NCI-H226 (cell line): ENCODE results near the gene OPN5.
A peak's percentile ranks its signal among the peaks of the same experiment; 100 is the strongest.
"Not testable (repeated sequence)": the region's sequence is repeated elsewhere in the genome, so short reads cannot be mapped to it uniquely, and the experiment has no call there.

Source experiments
- DNase-seq: peaks from one replicate; pipeline ENCODE4 v3.0.0-alpha.2; 2015

OPN5 gene, protein sequence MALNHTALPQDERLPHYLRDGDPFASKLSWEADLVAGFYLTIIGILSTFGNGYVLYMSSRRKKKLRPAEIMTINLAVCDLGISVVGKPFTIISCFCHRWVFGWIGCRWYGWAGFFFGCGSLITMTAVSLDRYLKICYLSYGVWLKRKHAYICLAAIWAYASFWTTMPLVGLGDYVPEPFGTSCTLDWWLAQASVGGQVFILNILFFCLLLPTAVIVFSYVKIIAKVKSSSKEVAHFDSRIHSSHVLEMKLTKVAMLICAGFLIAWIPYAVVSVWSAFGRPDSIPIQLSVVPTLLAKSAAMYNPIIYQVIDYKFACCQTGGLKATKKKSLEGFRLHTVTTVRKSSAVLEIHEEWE

DNA sequence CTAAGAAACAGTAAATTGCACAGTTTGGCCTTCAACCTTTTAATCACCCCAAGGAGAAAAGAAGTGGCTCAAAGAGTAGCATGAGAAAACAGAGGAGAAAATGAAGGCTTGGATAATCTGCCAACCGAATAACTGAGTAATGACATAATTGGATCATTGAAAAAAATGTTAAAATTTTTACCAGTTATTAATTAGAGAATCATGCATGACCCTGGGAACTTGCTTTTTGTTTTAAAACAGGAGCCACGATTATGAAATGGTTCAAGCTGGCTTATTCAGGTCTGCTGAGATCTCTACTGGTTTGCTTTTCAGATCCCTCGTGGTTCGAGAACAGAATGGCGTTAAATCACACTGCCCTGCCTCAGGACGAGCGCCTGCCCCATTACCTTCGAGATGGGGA lies at the start of gene OPN5:
TSS of gene OPN5 (plus strand) at position 301 of the 400 bp plus-strand sequence. CDS start at position 336, 35 bp downstream.
- DNase-seq, result no peak

DNA sequence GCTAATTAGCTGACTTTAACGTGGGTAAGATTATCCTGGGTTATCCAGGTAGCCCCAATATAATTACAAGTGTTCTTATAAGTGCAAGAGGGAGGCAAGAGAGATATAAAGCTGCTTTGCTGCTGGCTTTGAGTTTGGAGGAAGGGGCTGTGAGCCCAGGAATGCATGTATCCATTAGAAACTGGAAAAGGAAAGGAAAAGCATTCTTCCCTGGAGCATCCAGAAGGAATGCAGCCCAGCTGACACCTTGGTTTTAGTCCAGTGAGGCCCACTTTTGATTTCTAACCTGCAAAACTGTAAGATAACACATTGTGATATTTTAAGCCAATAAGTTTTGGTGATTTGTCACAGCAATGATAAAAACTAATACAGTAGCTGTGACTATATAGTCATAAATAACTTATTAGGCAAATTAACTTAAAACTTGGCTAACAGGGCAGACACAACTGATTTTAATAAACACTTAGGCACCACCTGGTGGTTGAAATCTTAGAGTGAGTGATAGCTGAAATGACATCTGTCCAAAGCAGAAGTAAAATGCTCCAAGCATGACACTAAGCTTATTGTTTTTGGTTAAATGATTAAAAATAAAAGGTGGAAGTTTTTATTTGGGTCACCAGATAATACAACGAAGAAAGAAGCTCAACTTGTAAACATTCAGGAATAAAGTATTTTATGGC lies 47.8 kb upstream of the OPN5 start:
- DNase-seq, result no peak

- DNase-seq, result no peak
Observed at GRCh38 chr6:47734831-47735481, 46.9 kb upstream of the OPN5 start.

DNA sequence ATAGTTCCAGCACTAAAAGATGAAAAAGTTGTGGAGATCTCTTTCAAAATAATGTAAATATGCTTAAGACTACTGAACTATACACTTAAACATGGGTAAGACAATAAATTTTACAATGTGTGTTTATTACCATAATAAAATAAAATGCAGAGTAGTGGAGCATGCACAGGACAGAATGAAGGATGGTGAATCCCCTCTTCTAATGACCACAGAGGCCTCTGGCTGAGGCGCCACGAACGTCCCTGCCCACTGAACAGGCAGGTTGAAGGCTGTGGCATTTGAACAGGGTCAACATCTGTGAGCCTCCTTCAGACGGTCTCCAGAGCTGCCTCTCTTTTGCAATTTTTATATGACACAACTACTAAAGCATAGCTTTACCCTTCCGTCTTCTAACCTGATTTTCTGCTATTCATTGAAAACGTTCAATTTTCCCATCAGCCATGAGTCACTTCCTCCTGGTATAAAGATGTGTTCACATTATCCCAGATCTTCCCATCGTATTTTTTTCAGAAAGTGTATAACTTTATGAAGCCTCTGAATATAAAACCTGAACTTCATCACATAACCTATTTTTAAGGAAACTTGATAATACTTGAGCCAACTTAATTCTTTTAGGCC lies 45.6 kb upstream of the OPN5 start:
- DNase-seq, result no peak

DNA sequence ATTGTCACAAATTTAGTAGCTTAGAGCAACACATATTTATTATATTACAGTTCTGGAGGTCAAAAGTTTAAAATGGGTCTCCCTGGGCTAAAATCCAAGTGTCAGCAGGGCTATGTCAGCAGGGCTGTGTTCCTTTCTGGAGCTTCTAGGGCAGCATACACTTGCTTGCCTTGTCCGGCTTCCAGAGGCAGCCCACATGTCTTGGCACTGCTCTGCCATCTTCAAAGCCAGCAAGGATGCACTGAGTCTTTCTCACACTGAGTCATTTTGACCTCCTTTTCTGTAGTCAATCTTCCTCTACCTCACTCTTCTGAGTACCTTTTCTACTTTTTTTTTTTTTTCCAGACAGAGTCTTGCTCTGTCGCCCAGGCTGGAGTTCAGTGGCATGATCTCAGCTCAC lies 44.4 kb upstream of the OPN5 start:
- DNase-seq, result no peak

- no peak for DNase-seq
Observed at GRCh38 chr6:47740714-47741113, 41.1 kb upstream of the OPN5 start.

DNA sequence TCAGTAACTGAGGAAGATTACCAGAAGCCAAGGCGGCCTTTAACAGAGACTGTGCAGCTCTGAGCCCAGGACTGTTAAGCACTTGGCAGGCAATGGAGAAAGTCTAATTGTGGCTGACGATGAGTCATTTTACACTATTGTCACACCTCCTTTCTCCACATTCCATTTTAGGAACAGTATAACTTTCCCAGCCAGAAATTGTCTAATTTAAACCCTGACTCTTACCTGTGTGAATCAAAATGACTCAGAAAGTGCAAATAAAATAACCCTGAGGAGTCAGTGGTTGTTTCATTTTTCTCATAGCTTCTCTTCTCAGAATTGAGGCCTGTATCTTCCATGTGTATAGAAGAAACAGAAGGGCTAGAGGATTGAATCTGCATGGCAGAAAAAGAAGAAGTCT lies 40.0 kb upstream of the OPN5 start:
- peak; percentile 66 for DNase-seq

DNA sequence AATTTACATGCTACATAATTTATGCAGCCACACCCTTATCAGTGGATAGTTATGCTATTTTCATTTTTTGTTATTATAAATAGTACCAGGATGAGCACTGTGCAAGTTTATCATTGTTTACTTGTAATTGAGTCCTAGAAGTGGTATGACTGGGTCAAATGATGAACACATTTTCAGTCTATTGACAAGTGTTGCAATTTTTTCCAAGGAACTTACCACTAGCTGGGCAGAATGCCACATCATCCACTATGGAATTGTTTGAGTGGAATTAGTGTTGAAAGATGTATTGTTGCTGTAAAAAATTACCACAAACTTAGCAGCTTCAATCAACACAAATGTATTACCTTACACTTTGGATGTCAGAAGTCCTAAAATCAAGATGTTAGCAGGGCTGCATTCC lies 38.1 kb upstream of the OPN5 start:
- DNase-seq, result peak; percentile 52

DNA sequence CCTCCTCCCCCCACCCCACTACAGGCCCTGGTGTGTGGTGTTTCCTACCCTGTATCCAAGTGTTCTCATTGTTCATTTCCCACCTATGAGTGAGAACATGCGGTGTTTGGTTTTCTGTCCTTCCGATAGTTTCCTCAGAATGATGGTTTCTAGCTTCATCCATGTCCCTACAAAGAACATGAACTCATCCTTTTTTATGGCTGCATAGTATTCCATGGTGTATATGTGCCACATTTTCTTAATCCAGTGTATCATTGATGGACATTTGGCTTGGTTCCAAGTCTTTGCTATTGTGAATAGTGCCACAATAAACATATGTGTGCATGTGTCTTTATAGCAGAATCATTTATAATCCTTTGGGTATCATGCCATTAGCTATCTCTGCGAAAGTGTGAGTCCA lies 36.6 kb upstream of the OPN5 start:
- DNase-seq, result not testable (repeated sequence)

DNA sequence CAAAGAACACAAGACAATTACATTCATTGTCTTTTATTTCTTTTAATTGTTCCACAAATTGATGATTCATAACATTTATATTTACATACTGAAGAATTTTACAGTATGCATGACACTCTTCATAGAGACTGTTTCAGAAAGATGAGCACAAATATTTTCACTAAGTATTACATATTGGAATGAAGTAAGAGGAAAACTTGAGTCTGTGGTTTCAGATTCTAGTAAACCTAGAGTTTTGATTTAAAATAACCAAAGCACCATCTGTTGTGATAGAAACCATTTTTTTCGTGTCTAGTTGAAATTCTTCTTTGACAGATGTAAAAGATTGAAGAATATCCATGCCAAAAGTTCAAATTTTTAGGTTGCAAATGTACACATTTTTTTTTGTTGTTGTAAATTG lies 32.1 kb upstream of the OPN5 start:
- DNase-seq, result no peak

DNA sequence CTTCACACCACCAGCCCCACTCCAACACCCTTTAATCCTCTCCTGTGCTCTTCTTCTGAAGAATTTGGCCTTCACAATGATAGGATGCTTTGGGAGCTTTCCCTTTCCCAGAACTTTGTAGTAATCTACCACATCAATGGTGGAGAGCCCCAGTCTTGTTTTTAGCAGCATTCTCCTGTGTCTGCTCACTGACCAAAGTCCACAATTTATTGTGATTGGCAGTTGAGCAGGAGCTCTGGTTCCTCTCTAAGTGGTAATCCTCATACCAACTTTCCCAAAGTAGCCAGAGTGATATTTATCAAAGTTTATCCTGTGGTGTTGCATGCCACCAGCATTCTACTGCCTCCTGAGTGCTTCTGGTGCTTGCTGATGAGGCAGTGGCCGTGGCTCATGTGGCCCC lies 29.0 kb upstream of the OPN5 start:
- DNase-seq, result no peak

DNA sequence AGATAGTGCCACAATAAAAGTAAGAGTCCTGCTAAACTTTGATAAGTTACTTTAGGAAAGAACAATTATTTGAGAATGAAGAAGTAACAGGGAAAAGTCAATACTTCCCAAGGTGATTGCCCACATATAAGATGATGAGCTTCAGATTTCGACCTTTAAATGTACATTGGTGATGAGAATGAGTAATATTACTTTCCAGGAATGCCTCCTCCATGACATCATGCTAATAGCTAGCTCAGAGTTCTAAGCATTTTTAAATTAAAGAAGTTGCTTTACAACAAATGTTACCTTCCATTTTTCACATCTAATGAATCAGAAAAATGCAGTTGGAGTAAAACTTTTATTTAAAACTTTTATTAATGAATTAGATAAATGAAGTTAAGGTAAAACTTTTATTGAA lies 22.5 kb upstream of the OPN5 start:
- DNase-seq, result no peak

DNA sequence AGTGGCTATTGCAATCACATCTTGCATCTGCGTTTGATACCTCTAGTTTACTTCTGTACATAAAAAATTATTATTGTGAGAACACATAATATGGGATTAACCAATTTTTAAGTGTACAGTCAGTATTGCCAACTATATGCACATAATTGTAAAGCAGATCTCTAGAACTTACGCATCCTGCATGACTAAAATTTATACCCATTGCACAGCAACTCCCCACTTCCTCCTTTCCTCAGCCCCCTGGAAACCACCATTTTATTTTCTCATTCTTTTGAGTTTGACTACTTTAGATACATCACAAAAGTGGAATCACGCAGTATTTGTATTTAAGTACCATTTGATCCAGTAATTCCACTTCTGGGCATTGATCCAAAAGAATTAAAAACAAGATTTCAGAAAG lies 19.3 kb upstream of the OPN5 start:
- no peak for DNase-seq

DNA sequence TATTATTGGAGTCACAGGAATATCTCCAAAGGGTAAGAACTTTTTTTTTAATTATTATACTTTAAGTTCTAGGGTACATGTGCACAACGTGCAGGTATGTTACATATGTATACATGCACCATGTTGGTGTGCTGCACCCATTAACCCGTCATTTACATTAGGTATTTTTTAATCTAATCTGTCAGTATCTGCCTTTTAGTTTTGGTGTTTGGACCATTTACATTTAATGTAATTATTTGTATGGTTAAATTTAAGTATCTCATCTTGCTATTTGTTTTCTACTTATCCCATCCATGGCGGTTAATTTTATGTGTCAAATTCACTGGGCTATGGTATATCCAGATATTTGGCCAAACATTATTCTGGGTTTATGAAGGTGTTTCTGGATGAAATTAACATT lies 15.4 kb upstream of the OPN5 start:
- DNase-seq, result no peak

GRCh38 chr6:47767102-47767501 lies 14.7 kb upstream of the OPN5 start:
- DNase-seq, result no peak

- no peak for DNase-seq
Observed at GRCh38 chr6:47769982-47770381, 11.8 kb upstream of the OPN5 start.

- DNase-seq, result no peak
Observed at GRCh38 chr6:47772359-47772758, 9.5 kb upstream of the OPN5 start.

GRCh38 chr6:47773005-47773404 lies 8.8 kb upstream of the OPN5 start:
- no peak for DNase-seq

GRCh38 chr6:47780510-47781356 lies 1.1 kb upstream of the OPN5 start:
- DNase-seq, result peak; percentile 34

- no peak for DNase-seq
Observed at GRCh38 chr6:47785182-47785581, 3.4 kb downstream of the OPN5 start.

DNA sequence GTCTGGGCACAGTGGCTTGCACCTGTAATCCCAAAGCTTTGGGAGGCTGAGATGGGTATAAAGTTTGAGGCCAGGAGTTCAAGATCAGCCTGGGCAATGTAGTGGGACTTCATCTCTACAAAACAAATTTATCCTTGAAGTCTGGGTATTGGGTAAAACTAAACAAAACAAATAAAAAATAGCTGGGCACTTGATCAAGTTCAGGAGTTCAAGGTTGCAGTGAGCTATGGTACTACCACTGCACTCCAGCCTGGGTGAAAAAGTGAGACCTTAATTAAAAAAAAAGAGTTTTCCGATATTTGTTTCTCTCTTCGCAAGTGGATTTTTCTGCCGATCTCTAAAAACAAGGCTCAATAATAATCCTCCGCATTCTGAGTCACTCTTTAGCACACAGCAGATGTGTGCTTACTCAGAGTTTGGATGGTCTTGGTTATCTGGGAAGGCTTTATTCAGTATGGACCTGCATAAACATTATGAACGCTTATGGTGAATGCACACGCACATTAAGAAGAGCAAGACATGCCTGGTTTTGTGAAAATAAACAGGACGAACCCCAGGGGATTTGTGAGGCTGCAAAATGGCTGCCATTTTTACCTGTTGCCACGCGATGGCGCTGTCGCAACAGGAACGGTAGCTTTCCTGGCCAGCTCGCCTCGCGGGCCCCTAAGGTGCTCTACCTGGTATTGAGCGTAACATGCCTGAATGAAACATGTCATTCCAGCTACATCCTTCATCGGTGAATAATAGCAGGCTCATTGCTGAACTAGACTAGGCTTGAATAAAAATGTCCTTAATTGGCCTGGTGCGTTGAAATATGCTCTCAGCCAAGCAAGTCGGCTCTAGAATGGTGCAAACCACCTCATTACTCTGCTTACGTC lies 6.0 kb downstream of the OPN5 start:
- peak; percentile 38 for DNase-seq

DNA sequence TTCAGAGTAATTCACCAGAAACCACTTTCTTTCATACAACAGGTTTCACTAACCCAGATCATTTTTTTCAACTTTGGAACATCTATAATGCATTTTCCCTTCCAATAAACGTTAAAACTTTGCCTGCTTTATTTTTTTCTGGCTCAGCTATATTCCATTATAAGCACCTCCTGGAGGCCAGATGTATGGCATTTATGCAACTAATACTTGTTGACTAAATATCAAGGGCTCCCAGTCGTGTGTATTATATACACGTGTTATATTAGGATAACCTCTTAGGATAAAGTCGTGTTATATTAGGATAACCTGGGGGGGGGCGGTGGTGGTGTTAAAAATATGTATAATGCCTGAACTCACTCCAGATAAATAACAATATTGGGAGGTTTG lies 6.7 kb downstream of the OPN5 start:
- no peak for DNase-seq
